Measurements from ENCODE around the gene VWA3A. TPM values are rescaled to one million over a fixed set of nuclear protein-coding genes. Genes with fewer than 3 reads are reported as not detected.

VWA3A gene
- total RNA-seq, 4 donors from 2014 or later = 0.17 to 2.0 TPM; not detected in 2

- 82 to 83% methylated on average over 10 of the region's 10 CpGs for WGBS, 2 donors
- H3K4me3 ChIP-seq (ENCODE audit: low read depth, poor library complexity, severe bottlenecking) = no peak overlapping the region
- intact Hi-C loops (cut with DNase I; ENCODE audit: low total_unique reads) = no loop called here
- TF ChIP-seq POLR2A (IDR thresholded peaks at IDR 0.05) = no peak
- DNase-seq (ENCODE audit: low spot score in 2 of 2) = no peak
Measured at GRCh38 chr16:22132801-22133200, 40.5 kb downstream of the VWA3A start.

GRCh38 chr16:22138482-22138881 lies 46.1 kb downstream of the VWA3A start:
- TF ChIP-seq CTCF (IDR thresholded peaks at IDR 0.05) (no peak), POLR2A (IDR thresholded peaks at IDR 0.05) (no peak)
- intact Hi-C loops (cut with DNase I; ENCODE audit: low total_unique reads) = no loop called here
- no peak for DNase-seq (ENCODE audit: low spot score in 2 of 2)
- WGBS, 2 donors = 73 to 78% methylated on average over 8 of the region's 8 CpGs
- H3K4me3 ChIP-seq (ENCODE audit: low read depth, poor library complexity, severe bottlenecking) = no peak overlapping the region

- intact Hi-C loops (cut with DNase I; ENCODE audit: low total_unique reads) = no loop called here
- no peak overlapping the region for H3K4me3 ChIP-seq (ENCODE audit: low read depth, poor library complexity, severe bottlenecking)
- WGBS, 2 donors = 44% methylated on average over 5 to 7 of the region's 7 CpGs
- no peak for DNase-seq (ENCODE audit: low spot score in 2 of 2)
- TF ChIP-seq CTCF (IDR thresholded peaks at IDR 0.05) (no peak), POLR2A (IDR thresholded peaks at IDR 0.05) (no peak)
Measured at GRCh38 chr16:22139008-22139407, 46.7 kb downstream of the VWA3A start.

GRCh38 chr16:22139732-22140131 lies 47.4 kb downstream of the VWA3A start:
- WGBS, 2 donors = 53 to 63% methylated on average over 1 of the region's 1 CpG
- no peak for TF ChIP-seq CTCF (IDR thresholded peaks at IDR 0.05)
- no peak for TF ChIP-seq POLR2A (IDR thresholded peaks at IDR 0.05)

GRCh38 chr16:22141767-22142166 lies 49.4 kb downstream of the VWA3A start:
- intact Hi-C loops (cut with DNase I; ENCODE audit: low total_unique reads) = no loop called here
- no peak for DNase-seq (ENCODE audit: low spot score in 2 of 2)
- WGBS, 2 donors = 89 to 95% methylated on average over 1 of the region's 1 CpG
- no peak for TF ChIP-seq CTCF (IDR thresholded peaks at IDR 0.05)
- no peak for TF ChIP-seq POLR2A (IDR thresholded peaks at IDR 0.05)
- H3K4me3 ChIP-seq (ENCODE audit: low read depth, poor library complexity, severe bottlenecking) = no peak overlapping the region

More at GRCh38 chr16:22139732-22140131, 47.4 kb downstream of the VWA3A start:
- H3K4me3 ChIP-seq (ENCODE audit: low read depth, poor library complexity, severe bottlenecking) = no peak overlapping the region
- no peak for DNase-seq (ENCODE audit: low spot score in 2 of 2)
- intact Hi-C loops (cut with DNase I; ENCODE audit: low total_unique reads) = no loop called here

GRCh38 chr16:22144520-22144919 lies 52.2 kb downstream of the VWA3A start:
- no peak for DNase-seq (ENCODE audit: low spot score in 2 of 2)
- TF ChIP-seq POLR2A (IDR thresholded peaks at IDR 0.05) (no peak), CTCF (IDR thresholded peaks at IDR 0.05) (no peak)
- intact Hi-C loops (cut with DNase I; ENCODE audit: low total_unique reads) = no loop called here
- H3K4me3 ChIP-seq (ENCODE audit: low read depth, poor library complexity, severe bottlenecking) = no peak overlapping the region
- WGBS, 2 donors = 89 to 96% methylated on average over 6 of the region's 6 CpGs

All from lower leg skin (tissue), 4 donors.